Loucy (cell line): ENCODE results near the gene B4GALNT1.

Experiments used
- H2AFZ ChIP-seq: fragments of 200-600 bp; sonication (generic); 2 replicates; pipeline ENCODE4 v1.6.0; 2016; ENCODE audit warnings: antibody characterized with exemption, mild to moderate bottlenecking, low read length, moderate library complexity
- H3F3A ChIP-seq: fragments of 200-600 bp; 2 replicates; pipeline ENCODE4 v1.6.0; 2016; ENCODE audit warnings: antibody characterized with exemption, low read depth, mild to moderate bottlenecking
- H3K27me3 ChIP-seq: fragments of 200-600 bp; sonication (generic); 2 replicates; pipeline ENCODE4 v1.6.1; 2014; ENCODE audit warnings: low read length, mild to moderate bottlenecking; ENCODE audit not compliant: insufficient read depth, poor library complexity, severe bottlenecking
- H3K36me3 ChIP-seq: fragments of 200-600 bp; sonication (generic); 2 replicates; pipeline ENCODE4 v1.6.1; 2016; ENCODE audit warnings: low read length; ENCODE audit not compliant: insufficient read depth
- H3K4me1 ChIP-seq: fragments of 200-600 bp; sonication (generic); 2 replicates; pipeline ENCODE4 v1.5.1; 2014; ENCODE audit warnings: low read length, mild to moderate bottlenecking; ENCODE audit not compliant: insufficient read depth, poor library complexity, severe bottlenecking
- H3K4me2 ChIP-seq: fragments of 200-600 bp; sonication (generic); 2 replicates; pipeline ENCODE4 v1.6.0; 2014; ENCODE audit warnings: antibody characterized with exemption, low read length, low read depth, mild to moderate bottlenecking; ENCODE audit not compliant: poor library complexity, severe bottlenecking
- H3K4me3 ChIP-seq: fragments of 200-600 bp; sonication (generic); 2 replicates; pipeline ENCODE4 v1.5.1; 2014; ENCODE audit warnings: low read length, mild to moderate bottlenecking, mixed read lengths; ENCODE audit not compliant: poor library complexity, severe bottlenecking
- H3K79me2 ChIP-seq: fragments of 200-600 bp; sonication (generic); 2 replicates; pipeline ENCODE4 v1.6.1; 2014; ENCODE audit warnings: low read length; ENCODE audit not compliant: insufficient read depth
- H3K9ac ChIP-seq: fragments of 200-600 bp; sonication (generic); 2 replicates; pipeline ENCODE4 v1.6.0; 2014; ENCODE audit warnings: mild to moderate bottlenecking, low read depth, low read length, moderate library complexity; ENCODE audit not compliant: poor library complexity, severe bottlenecking
- H3K9me2 ChIP-seq: fragments of 200-600 bp; sonication (generic); replicated peaks from 2 replicates; pipeline ENCODE4 v1.6.1; 2016; ENCODE audit warnings: low read depth, low read length, mixed read lengths
- H3K9me3 ChIP-seq: fragments of 200-600 bp; sonication (generic); 2 replicates; pipeline ENCODE4 v1.6.1; 2014; ENCODE audit warnings: mild to moderate bottlenecking, antibody characterized with exemption, low read length, low read depth; ENCODE audit not compliant: insufficient read depth
- H4K20me1 ChIP-seq: fragments of 200-600 bp; sonication (generic); 2 replicates; pipeline ENCODE4 v1.6.0; 2014; ENCODE audit warnings: antibody characterized with exemption, low read length, mild to moderate bottlenecking; ENCODE audit not compliant: insufficient read depth, poor library complexity, severe bottlenecking
- EZH2phosphoT487 ChIP-seq: fragments of 200-600 bp; IDR thresholded peaks from 2 replicates; pipeline ENCODE4 v1.6.1; 2018; ENCODE audit warnings: antibody characterized with exemption, mild to moderate bottlenecking, moderate library complexity, borderline replicate concordance
- TF ChIP-seq, protein P1 (sequence below): fragments of 200-600 bp; sonication (generic); conservative IDR thresholded peaks from 2 replicates; pipeline ENCODE4 v1.5.1; 2014; ENCODE audit warnings: mild to moderate bottlenecking, antibody characterized with exemption, low read length

The B4GALNT1 gene

DNA sequence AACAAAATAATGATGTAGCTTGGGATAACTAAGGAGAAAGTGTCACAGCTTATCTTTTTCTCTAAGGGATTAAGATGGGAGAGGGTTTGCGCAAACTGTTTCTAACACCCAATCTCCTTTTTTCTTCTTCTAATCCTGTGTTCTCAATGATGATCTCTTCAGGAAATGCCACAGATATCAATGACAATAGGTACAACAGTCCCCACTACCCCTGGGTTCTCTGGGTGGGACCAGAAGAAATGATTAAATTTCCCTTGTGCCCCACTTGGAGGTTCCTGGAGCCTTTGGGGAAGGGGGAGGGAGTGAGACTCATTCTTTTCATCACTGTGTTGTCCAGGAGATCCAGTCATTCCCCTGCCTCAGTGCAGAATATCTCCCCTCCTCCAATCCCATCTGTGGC, 50.6 kb downstream of the B4GALNT1 start:
- no peaks in the 10 kb centered on the region for H3F3A ChIP-seq
- no peak overlapping the region for H3K4me2 ChIP-seq
- no peaks in the 10 kb centered on the region for H3K79me2 ChIP-seq
- no peaks in the 10 kb centered on the region for H3K36me3 ChIP-seq
- H3K4me1 ChIP-seq = peaks cover 10% of the 10 kb centered on the region
- H3K9me3 ChIP-seq = no peaks in the 10 kb centered on the region
- no peak overlapping the region for H3K4me3 ChIP-seq
- no peaks in the 10 kb centered on the region for H3K9me2 ChIP-seq
- TF ChIP-seq EZH2phosphoT487 = no peak
- TF ChIP-seq, protein P1, sequence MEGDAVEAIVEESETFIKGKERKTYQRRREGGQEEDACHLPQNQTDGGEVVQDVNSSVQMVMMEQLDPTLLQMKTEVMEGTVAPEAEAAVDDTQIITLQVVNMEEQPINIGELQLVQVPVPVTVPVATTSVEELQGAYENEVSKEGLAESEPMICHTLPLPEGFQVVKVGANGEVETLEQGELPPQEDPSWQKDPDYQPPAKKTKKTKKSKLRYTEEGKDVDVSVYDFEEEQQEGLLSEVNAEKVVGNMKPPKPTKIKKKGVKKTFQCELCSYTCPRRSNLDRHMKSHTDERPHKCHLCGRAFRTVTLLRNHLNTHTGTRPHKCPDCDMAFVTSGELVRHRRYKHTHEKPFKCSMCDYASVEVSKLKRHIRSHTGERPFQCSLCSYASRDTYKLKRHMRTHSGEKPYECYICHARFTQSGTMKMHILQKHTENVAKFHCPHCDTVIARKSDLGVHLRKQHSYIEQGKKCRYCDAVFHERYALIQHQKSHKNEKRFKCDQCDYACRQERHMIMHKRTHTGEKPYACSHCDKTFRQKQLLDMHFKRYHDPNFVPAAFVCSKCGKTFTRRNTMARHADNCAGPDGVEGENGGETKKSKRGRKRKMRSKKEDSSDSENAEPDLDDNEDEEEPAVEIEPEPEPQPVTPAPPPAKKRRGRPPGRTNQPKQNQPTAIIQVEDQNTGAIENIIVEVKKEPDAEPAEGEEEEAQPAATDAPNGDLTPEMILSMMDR = no peak
- no peak overlapping the region for H2AFZ ChIP-seq
- no peak overlapping the region for H3K9ac ChIP-seq
- H3K27me3 ChIP-seq = no peaks in the 10 kb centered on the region
- H4K20me1 ChIP-seq = no peaks in the 10 kb centered on the region

DNA sequence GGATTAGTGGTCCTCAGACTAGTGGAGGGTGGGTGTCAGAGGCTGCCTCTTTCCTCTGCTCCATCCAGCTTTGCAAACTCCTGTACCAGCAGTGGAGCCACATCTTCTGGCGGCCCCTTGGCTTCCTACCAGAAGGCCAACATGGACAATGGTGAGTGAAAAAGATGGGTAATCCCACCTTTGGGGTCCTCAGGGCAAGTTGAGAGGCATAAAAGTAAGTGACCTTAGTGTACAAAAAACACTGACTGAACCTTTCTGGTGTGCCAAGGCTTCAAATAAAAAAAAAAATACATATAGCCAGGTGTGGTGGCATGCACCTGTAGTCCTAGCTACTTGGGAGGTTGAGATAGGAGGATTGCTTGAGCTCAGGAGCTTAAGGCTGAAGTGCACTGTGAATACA, 51.2 kb downstream of the B4GALNT1 start:
- Histone ChIP-seq H3K9me3 (no peaks in the 10 kb centered on the region), H3K79me2 (no peaks in the 10 kb centered on the region), H3F3A (no peaks in the 10 kb centered on the region), H3K27me3 (no peaks in the 10 kb centered on the region), H3K4me3 (no peak overlapping the region), H3K4me1 (peaks cover 10% of the 10 kb centered on the region), H2AFZ (no peak overlapping the region), H4K20me1 (no peaks in the 10 kb centered on the region), H3K4me2 (no peak overlapping the region), H3K9ac (no peak overlapping the region), H3K36me3 (no peaks in the 10 kb centered on the region), H3K9me2 (no peaks in the 10 kb centered on the region)
- TF ChIP-seq, protein P1 = no peak
- no peak for TF ChIP-seq EZH2phosphoT487

- H3K4me3 ChIP-seq = no peak overlapping the region
- no peaks in the 10 kb centered on the region for H3K9me2 ChIP-seq
- H3F3A ChIP-seq = no peaks in the 10 kb centered on the region
These were observed 52.6 kb downstream of the B4GALNT1 start for GRCh38 chr12:57580466-57580795.

More at GRCh38 chr12:57580466-57580795, 52.6 kb downstream of the B4GALNT1 start:
- H3K4me2 ChIP-seq = no peak overlapping the region
- H3K4me1 ChIP-seq = peaks cover 10% of the 10 kb centered on the region
- peak overlapping the region; percentile 76 for H2AFZ ChIP-seq
- TF ChIP-seq, protein P1 = no peak
- TF ChIP-seq EZH2phosphoT487 = no peak
- no peaks in the 10 kb centered on the region for H3K9me3 ChIP-seq
- no peaks in the 10 kb centered on the region for H3K36me3 ChIP-seq
- H3K79me2 ChIP-seq = no peaks in the 10 kb centered on the region
- no peak overlapping the region for H3K9ac ChIP-seq
- H3K27me3 ChIP-seq = no peaks in the 10 kb centered on the region
- no peaks in the 10 kb centered on the region for H4K20me1 ChIP-seq
